H9 (cell line): Measurements from ENCODE around the gene PRSS38. TPM values are rescaled to one million over a fixed set of nuclear protein-coding genes. Genes with fewer than 3 reads are reported as not detected.

Experiments used
- DNase-seq: peaks from one replicate; pipeline ENCODE4 v3.0.0-alpha.2; 2017
- H2AFZ ChIP-seq: one replicate; pipeline ENCODE4 v1.6.1; 2013; ENCODE audit warnings: mild to moderate bottlenecking, low read length, control low read depth, moderate library complexity
- H2AK5ac ChIP-seq: 2 replicates; pipeline ENCODE4 v1.6.1; 2013; ENCODE audit warnings: low read length, control low read depth, mixed read lengths; ENCODE audit not compliant: insufficient read length
- H2BK120ac ChIP-seq: one replicate; pipeline ENCODE4 v1.6.1; 2013; ENCODE audit warnings: low read depth, mild to moderate bottlenecking, low read length, control low read depth, inconsistent platforms; ENCODE audit not compliant: poor library complexity, severe bottlenecking
- H2BK12ac ChIP-seq: 2 replicates; pipeline ENCODE4 v1.6.1; 2013; ENCODE audit warnings: low read length, control low read depth, mixed read lengths, low read depth; ENCODE audit not compliant: insufficient read length
- H2BK15ac ChIP-seq: 2 replicates; pipeline ENCODE4 v1.6.1; 2013; ENCODE audit warnings: low read depth, low read length, control low read depth
- H2BK20ac ChIP-seq: one replicate; pipeline ENCODE4 v1.6.1; 2013; ENCODE audit warnings: low read depth, mild to moderate bottlenecking, low read length, control low read depth, inconsistent platforms; ENCODE audit not compliant: poor library complexity, severe bottlenecking
- H2BK5ac ChIP-seq: 2 replicates; pipeline ENCODE4 v1.6.1; 2013; ENCODE audit warnings: low read length, control low read depth, mixed read lengths; ENCODE audit not compliant: insufficient read length
- H3K14ac ChIP-seq: 2 replicates; pipeline ENCODE4 v1.6.1; 2013; ENCODE audit warnings: low read length, control low read depth; ENCODE audit not compliant: insufficient read depth
- H3K18ac ChIP-seq: 2 replicates; pipeline ENCODE4 v1.6.1; 2013; ENCODE audit warnings: low read depth, mild to moderate bottlenecking, mixed read lengths, low read length, control low read depth; ENCODE audit not compliant: insufficient read length
- H3K23ac ChIP-seq: 2 replicates; pipeline ENCODE4 v1.6.1; 2013; ENCODE audit warnings: low read length, control low read depth, mixed read lengths, low read depth; ENCODE audit not compliant: insufficient read length
- H3K23me2 ChIP-seq: 2 replicates; pipeline ENCODE4 v1.6.1; 2013; ENCODE audit warnings: low read depth, mild to moderate bottlenecking, mixed read lengths, low read length, control low read depth; ENCODE audit not compliant: insufficient read length, poor library complexity, severe bottlenecking
- H3K27ac ChIP-seq: 2 replicates; pipeline ENCODE4 v1.5.1; 2013; ENCODE audit warnings: low read length, control low read depth, mixed read lengths, low read depth; ENCODE audit not compliant: insufficient read length
- H3K27me3 ChIP-seq: 2 replicates; pipeline ENCODE4 v1.6.1; 2013; ENCODE audit warnings: low read length, control low read depth, inconsistent platforms; ENCODE audit not compliant: insufficient read depth
- H3K4ac ChIP-seq: 2 replicates; pipeline ENCODE4 v1.6.1; 2013; ENCODE audit warnings: low read depth, mild to moderate bottlenecking, control low read depth, inconsistent platforms, low read length, moderate library complexity
- H3K4me1 ChIP-seq: 2 replicates; pipeline ENCODE4 v1.6.1; 2013; ENCODE audit warnings: low read length, control low read depth, inconsistent platforms; ENCODE audit not compliant: insufficient read depth
- H3K4me2 ChIP-seq: 2 replicates; pipeline ENCODE4 v1.6.1; 2013; ENCODE audit warnings: low read length, control low read depth, mixed read lengths; ENCODE audit not compliant: insufficient read length, insufficient read depth
- H3K56ac ChIP-seq: 2 replicates; pipeline ENCODE4 v1.6.1; 2013; ENCODE audit warnings: low read depth, mild to moderate bottlenecking, mixed read lengths, low read length, control low read depth; ENCODE audit not compliant: insufficient read length
- H3K79me1 ChIP-seq: 2 replicates; pipeline ENCODE4 v1.6.1; 2013; ENCODE audit warnings: low read depth, mild to moderate bottlenecking, moderate library complexity, low read length, control low read depth, inconsistent platforms; ENCODE audit not compliant: insufficient read depth, poor library complexity, severe bottlenecking
- H3K79me2 ChIP-seq: 2 replicates; pipeline ENCODE4 v1.6.1; 2013; ENCODE audit warnings: low read length, control low read depth, inconsistent platforms; ENCODE audit not compliant: insufficient read depth
- H3K9ac ChIP-seq: 2 replicates; pipeline ENCODE4 v1.6.1; 2013; ENCODE audit warnings: low read length, control low read depth, mixed read lengths; ENCODE audit not compliant: insufficient read length; ENCODE audit errors: extremely low read depth
- H3K9me3 ChIP-seq: one replicate; pipeline ENCODE4 v1.6.1; 2013; ENCODE audit warnings: low read depth, low read length, inconsistent platforms; ENCODE audit not compliant: control insufficient read depth
- H3T11ph ChIP-seq: one replicate; pipeline ENCODE4 v1.6.1; 2013; ENCODE audit warnings: mild to moderate bottlenecking, low read length, control low read depth, inconsistent platforms
- H4K20me1 ChIP-seq: one replicate; pipeline ENCODE4 v1.6.1; 2013; ENCODE audit not compliant: control insufficient read depth, insufficient read length, insufficient read depth
- H4K5ac ChIP-seq: 2 replicates; pipeline ENCODE4 v1.6.1; 2013; ENCODE audit warnings: low read depth, mild to moderate bottlenecking, mixed read lengths, low read length, control low read depth; ENCODE audit not compliant: insufficient read length
- H4K8ac ChIP-seq: replicated peaks from 2 replicates; pipeline ENCODE4 v1.6.1; 2013; ENCODE audit warnings: low read length, control low read depth, mixed read lengths, low read depth; ENCODE audit not compliant: insufficient read length
- H4K91ac ChIP-seq: 2 replicates; pipeline ENCODE4 v1.6.1; 2013; ENCODE audit warnings: low read depth, mild to moderate bottlenecking, moderate library complexity, mixed read lengths, low read length, control low read depth; ENCODE audit not compliant: insufficient read length
- H3K27ac Mint-ChIP-seq, 3 experiments: 2 replicates in 2 of 3; 3 replicates in 1 of 3; pipeline ENCODE4 v1.8.0; 2020 to 2021; ENCODE audit warnings: mixed read lengths in 3 of 3, mild to moderate bottlenecking in 1 of 3, moderate library complexity in 1 of 3
- H3K27me3 Mint-ChIP-seq: 2 replicates; pipeline ENCODE4 v1.8.0; 2021; ENCODE audit warnings: low read depth, mild to moderate bottlenecking, moderate library complexity, mixed read lengths
- H3K36me3 Mint-ChIP-seq, 3 experiments: 2 replicates in 2 of 3; 3 replicates in 1 of 3; pipeline ENCODE4 v1.8.0; 2020 to 2021; ENCODE audit warnings: low read depth in 3 of 3, mixed read lengths in 3 of 3; ENCODE audit not compliant: insufficient read depth in 1 of 3
- H3K4me1 Mint-ChIP-seq, 2 experiments: 2 replicates each; pipeline ENCODE4 v1.8.0; 2020; ENCODE audit warnings: mixed read lengths in 2 of 2
- H3K4me3 Mint-ChIP-seq, 2 experiments: 2 replicates in 1 of 2; 3 replicates in 1 of 2; pipeline ENCODE4 v1.8.0; 2020 to 2021; ENCODE audit warnings: mild to moderate bottlenecking in 2 of 2, mixed read lengths in 2 of 2, moderate library complexity in 1 of 2
- H3K9me3 Mint-ChIP-seq, 2 experiments: 2 replicates in 1 of 2; 3 replicates in 1 of 2; pipeline ENCODE4 v1.8.0; 2020; ENCODE audit warnings: mild to moderate bottlenecking in 2 of 2, mixed read lengths in 2 of 2, moderate library complexity in 1 of 2
- WGBS: extraction: QIAGEN DNeasy Blood & Tissue Kit; methylation state at CpG from one replicate; pipeline ENCODE4 v1.1.7; 2013; ENCODE audit warnings: missing lambda C conversion rate, low lambda C conversion rate, mixed read lengths; ENCODE audit not compliant: insufficient read length; ENCODE audit errors: extremely low coverage; 5-methylcytosine and 5-hydroxymethylcytosine counted together
- total RNA-seq: library from RNA; stranded (reverse); gene quantifications from 2 replicates; pipeline ENCODE4 v1.2.1, GENCODE V29; 2021
- TF ChIP-seq, protein P1 (sequence below): fragments of 200-600 bp; sonication (generic); conservative IDR thresholded peaks from 3 replicates; pipeline ENCODE4 v1.8.0; 2021; ENCODE audit warnings: antibody characterized with exemption, mild to moderate bottlenecking

The PRSS38 gene
- total RNA-seq, 1 experiment from 2014 or later: not detected

DNA sequence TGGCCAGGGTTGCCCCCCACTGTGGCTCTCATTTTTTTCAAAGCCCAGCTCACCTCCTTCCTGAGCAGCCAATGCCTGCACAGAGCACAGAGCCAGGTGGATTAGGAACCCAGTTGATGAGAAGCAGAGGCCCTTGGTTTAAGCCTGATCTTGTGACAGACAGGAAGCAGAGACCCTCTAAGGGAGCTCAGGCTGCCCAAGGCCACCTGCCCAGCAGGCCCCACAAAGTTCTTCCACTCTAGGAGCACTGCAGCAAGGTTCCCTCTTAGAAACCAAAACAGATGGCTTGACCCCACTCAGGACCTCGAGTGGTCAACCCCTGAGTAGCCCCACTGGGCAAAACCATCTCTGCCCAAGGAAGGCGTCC, 25.5 kb upstream of the PRSS38 start:
- Histone ChIP-seq H3K27ac (no peak overlapping the region), H3K9me3 (no peaks in the 10 kb centered on the region), H3K4me2 (no peak overlapping the region), H3K23me2 (peaks cover 15% of the 10 kb centered on the region), H2AK5ac (no peak overlapping the region), H3K27me3 (peaks cover 5% of the 10 kb centered on the region; the same call in 1 of the 2 replicates), H2BK12ac (no peak overlapping the region), H4K8ac (no peak overlapping the region), H2BK5ac (no peak overlapping the region), H2BK20ac (no peak overlapping the region), H2AFZ (no peak overlapping the region), H2BK120ac (no peak overlapping the region), H3T11ph (no peak overlapping the region), H3K9ac (no peak overlapping the region), H3K56ac (no peak overlapping the region), H3K4ac (no peak overlapping the region), H3K23ac (no peak overlapping the region), H4K91ac (no peak overlapping the region), H3K79me1 (no peaks in the 10 kb centered on the region), H3K14ac (no peak overlapping the region), H3K79me2 (no peaks in the 10 kb centered on the region), H3K4me1 (no peaks in the 10 kb centered on the region), H3K18ac (no peak overlapping the region), H2BK15ac (no peak overlapping the region), H4K20me1 (no peaks in the 10 kb centered on the region), H4K5ac (no peak overlapping the region)
- H3K9me3 Mint-ChIP-seq: no peaks in the 10 kb centered on the region
- WGBS: no CpG with 5 or more reads among the region's 2 CpGs
- H3K4me1 Mint-ChIP-seq: peaks cover 20 to 38% of the 10 kb centered on the region in 2 experiments
- TF ChIP-seq, protein P1, sequence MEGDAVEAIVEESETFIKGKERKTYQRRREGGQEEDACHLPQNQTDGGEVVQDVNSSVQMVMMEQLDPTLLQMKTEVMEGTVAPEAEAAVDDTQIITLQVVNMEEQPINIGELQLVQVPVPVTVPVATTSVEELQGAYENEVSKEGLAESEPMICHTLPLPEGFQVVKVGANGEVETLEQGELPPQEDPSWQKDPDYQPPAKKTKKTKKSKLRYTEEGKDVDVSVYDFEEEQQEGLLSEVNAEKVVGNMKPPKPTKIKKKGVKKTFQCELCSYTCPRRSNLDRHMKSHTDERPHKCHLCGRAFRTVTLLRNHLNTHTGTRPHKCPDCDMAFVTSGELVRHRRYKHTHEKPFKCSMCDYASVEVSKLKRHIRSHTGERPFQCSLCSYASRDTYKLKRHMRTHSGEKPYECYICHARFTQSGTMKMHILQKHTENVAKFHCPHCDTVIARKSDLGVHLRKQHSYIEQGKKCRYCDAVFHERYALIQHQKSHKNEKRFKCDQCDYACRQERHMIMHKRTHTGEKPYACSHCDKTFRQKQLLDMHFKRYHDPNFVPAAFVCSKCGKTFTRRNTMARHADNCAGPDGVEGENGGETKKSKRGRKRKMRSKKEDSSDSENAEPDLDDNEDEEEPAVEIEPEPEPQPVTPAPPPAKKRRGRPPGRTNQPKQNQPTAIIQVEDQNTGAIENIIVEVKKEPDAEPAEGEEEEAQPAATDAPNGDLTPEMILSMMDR: no peak
- H3K27ac Mint-ChIP-seq: no peak overlapping the region
- no peaks in the 10 kb centered on the region for H3K36me3 Mint-ChIP-seq
- H3K4me3 Mint-ChIP-seq: no peak overlapping the region
- DNase-seq: no peak
- peaks cover 51% of the 10 kb centered on the region for H3K27me3 Mint-ChIP-seq
